ENCODE measurements around the gene RRP7A.

- TF ChIP-seq ZNF384 (IDR thresholded peaks at IDR 0.05) (no peak), NFRKB (IDR thresholded peaks at IDR 0.05) (no peak), SP1 (IDR thresholded peaks at IDR 0.05) (no peak), ARNT (IDR thresholded peaks at IDR 0.05) (no peak), FOXK2 (IDR thresholded peaks at IDR 0.05) (no peak), FOXA1 (IDR thresholded peaks at IDR 0.05) (no peak), CTBP1 (IDR thresholded peaks at IDR 0.05; ENCODE audit: borderline replicate concordance) (no peak), LEF1 (IDR thresholded peaks at IDR 0.05; ENCODE audit: borderline replicate concordance) (no peak), BHLHE40 (IDR thresholded peaks at IDR 0.05; ENCODE audit: borderline replicate concordance) (no peak)
These were observed 43.1 kb upstream of the RRP7A start for GRCh38 chr22:42562684-42563083.
